HFFc6 (cell line): ENCODE results near the gene TP63. TPM values are rescaled to one million over a fixed set of nuclear protein-coding genes. Genes with fewer than 3 reads are reported as not detected.

Experiments used
- DNase-seq: peaks from one replicate; pipeline ENCODE4 v3.0.0-alpha.2; 2018
- H3K27ac Mint-ChIP-seq: 2 replicates; pipeline ENCODE4 v1.8.0; 2020; ENCODE audit warnings: mild to moderate bottlenecking, mixed read lengths
- H3K27me3 Mint-ChIP-seq: 2 replicates; pipeline ENCODE4 v1.8.0; 2021; ENCODE audit warnings: mild to moderate bottlenecking, moderate library complexity, mixed read lengths; ENCODE audit not compliant: insufficient read depth
- H3K36me3 Mint-ChIP-seq: 2 replicates; pipeline ENCODE4 v1.8.0; 2021; ENCODE audit warnings: low read depth, mixed read lengths
- H3K4me1 Mint-ChIP-seq: 2 replicates; pipeline ENCODE4 v1.8.0; 2020; ENCODE audit warnings: low read depth, mixed read lengths
- H3K4me3 Mint-ChIP-seq: 2 replicates; pipeline ENCODE4 v1.8.0; 2020; ENCODE audit warnings: mild to moderate bottlenecking, moderate library complexity, mixed read lengths
- H3K9me3 Mint-ChIP-seq: 2 replicates; pipeline ENCODE4 v1.8.0; 2020; ENCODE audit warnings: mild to moderate bottlenecking, mixed read lengths
- CTCF ChIP-seq: fragments of 200-600 bp; sonication (generic); IDR thresholded peaks from 2 replicates; pipeline ENCODE4 v1.5.0; 2021; ENCODE audit warnings: antibody characterized with exemption, mild to moderate bottlenecking
- total RNA-seq, 6 experiments: library from RNA; stranded (reverse); fragmentation: NEBNext Ultra II Directional; extraction: Animal tissue kit (Norgen Biotek cat#: 25700); gene quantifications; 2 replicates in 1 of 6; 3 replicates in 5 of 6; pipeline ENCODE4 v1.2.3, GENCODE V29; 2021

The TP63 gene
- total RNA-seq, 6 experiments from 2014 or later: not detected

GRCh38 chr3:189838291-189838690 lies 207.1 kb downstream of the TP63 start:
- Mint-ChIP-seq H3K27ac (no peak overlapping the region), H3K4me1 (no peaks in the 10 kb centered on the region), H3K4me3 (no peak overlapping the region), H3K9me3 (no peaks in the 10 kb centered on the region), H3K27me3 (no peaks in the 10 kb centered on the region; the same call in 1 of the 2 replicates), H3K36me3 (no peaks in the 10 kb centered on the region)
- DNase-seq: no peak
- TF ChIP-seq CTCF: no peak

GRCh38 chr3:189839576-189839975 lies 208.4 kb downstream of the TP63 start:
- Mint-ChIP-seq H3K9me3 (no peaks in the 10 kb centered on the region), H3K36me3 (no peaks in the 10 kb centered on the region), H3K27ac (no peak overlapping the region), H3K27me3 (no peaks in the 10 kb centered on the region; the same call in 1 of the 2 replicates), H3K4me3 (no peak overlapping the region), H3K4me1 (no peaks in the 10 kb centered on the region)
- no peak for TF ChIP-seq CTCF
- DNase-seq: peak; percentile 0

GRCh38 chr3:189841473-189842205 lies 210.4 kb downstream of the TP63 start:
- no peaks in the 10 kb centered on the region for H3K36me3 Mint-ChIP-seq
- H3K9me3 Mint-ChIP-seq: no peaks in the 10 kb centered on the region
- no peak overlapping the region for H3K4me3 Mint-ChIP-seq
- H3K27me3 Mint-ChIP-seq: no peaks in the 10 kb centered on the region
- H3K4me1 Mint-ChIP-seq: no peaks in the 10 kb centered on the region
- peak; percentile 4 for DNase-seq
- no peak for TF ChIP-seq CTCF
- no peak overlapping the region for H3K27ac Mint-ChIP-seq

- TF ChIP-seq CTCF: no peak
- Mint-ChIP-seq H3K4me1 (no peaks in the 10 kb centered on the region), H3K4me3 (no peak overlapping the region), H3K27ac (no peak overlapping the region), H3K9me3 (no peaks in the 10 kb centered on the region), H3K27me3 (peaks cover under 1% of the 10 kb centered on the region; the same call in 1 of the 2 replicates), H3K36me3 (no peaks in the 10 kb centered on the region)
- DNase-seq: no peak
Measured at GRCh38 chr3:189842681-189843602, 211.8 kb downstream of the TP63 start.

GRCh38 chr3:189845069-189845468 lies 213.9 kb downstream of the TP63 start:
- TF ChIP-seq CTCF: no peak
- Mint-ChIP-seq H3K27me3 (peaks cover 5% of the 10 kb centered on the region; the same call in 1 of the 2 replicates), H3K4me1 (no peaks in the 10 kb centered on the region), H3K36me3 (no peaks in the 10 kb centered on the region), H3K27ac (no peak overlapping the region), H3K4me3 (no peak overlapping the region), H3K9me3 (no peaks in the 10 kb centered on the region)
- no peak for DNase-seq
